Hematopoietic multipotent progenitor cell treated with erythropoietin and hydrocortisone succinate and interleukin-3 and kit ligand, for 8 days (in vitro differentiated cells): ENCODE results near the gene PLA2G4D.

Experiments
- DNase-seq: peaks from one replicate; pipeline ENCODE4 v3.0.0-alpha.2; 2015

Gene PLA2G4D

GRCh38 chr15:42070976-42071350 lies 23.4 kb downstream of the PLA2G4D start:
- DNase-seq = no peak

- no peak for DNase-seq
These were observed 23.9 kb downstream of the PLA2G4D start for GRCh38 chr15:42070279-42070975.

- DNase-seq = no peak
These were observed 24.7 kb downstream of the PLA2G4D start for GRCh38 chr15:42069496-42070278.

- DNase-seq = no peak
These were observed 25.3 kb downstream of the PLA2G4D start for GRCh38 chr15:42069025-42069424.

- DNase-seq = no peak
These were observed 25.8 kb downstream of the PLA2G4D start for GRCh38 chr15:42068601-42069000.

- no peak for DNase-seq
These were observed 27.5 kb downstream of the PLA2G4D start for GRCh38 chr15:42066764-42067415.

GRCh38 chr15:42065468-42065867 lies 28.9 kb downstream of the PLA2G4D start:
- no peak for DNase-seq

GRCh38 chr15:42065033-42065432 lies 29.3 kb downstream of the PLA2G4D start:
- DNase-seq = peak; percentile 9

- DNase-seq = no peak
These were observed 30.1 kb downstream of the PLA2G4D start for GRCh38 chr15:42064271-42064670.

- DNase-seq = no peak
These were observed 31.1 kb downstream of the PLA2G4D start for GRCh38 chr15:42063122-42063848.

GRCh38 chr15:42062284-42062806 lies 32.0 kb downstream of the PLA2G4D start:
- DNase-seq = no peak

- DNase-seq = no peak
These were observed 33.6 kb downstream of the PLA2G4D start for GRCh38 chr15:42060797-42061196.

GRCh38 chr15:42060477-42060763 lies 33.9 kb downstream of the PLA2G4D start:
- no peak for DNase-seq

GRCh38 chr15:42059661-42060476 lies 34.5 kb downstream of the PLA2G4D start:
- DNase-seq = peak; percentile 60

GRCh38 chr15:42058791-42059190 lies 35.6 kb downstream of the PLA2G4D start:
- no peak for DNase-seq

GRCh38 chr15:42057799-42058646 lies 36.3 kb downstream of the PLA2G4D start:
- DNase-seq = no peak

- peak; percentile 70 for DNase-seq
These were observed 37.2 kb downstream of the PLA2G4D start for GRCh38 chr15:42056934-42057798.

GRCh38 chr15:42053914-42054313 lies 40.4 kb downstream of the PLA2G4D start:
- DNase-seq = no peak

GRCh38 chr15:42053010-42053409 lies 41.4 kb downstream of the PLA2G4D start:
- no peak for DNase-seq
